ENCODE results near the gene CLEC18B.
"Not testable (repeated sequence)": the region's sequence is repeated elsewhere in the genome, so short reads cannot be mapped to it uniquely, and the experiment has no call there.

CLEC18B gene

GRCh38 chr16:74420612-74421481 is at the start of gene CLEC18B:
Gene CLEC18B, minus strand, starts transcription at chr16:74421478. Its CDS starts 208 bp downstream, at chr16:74421270.
- not testable (repeated sequence) for H3K27me3 Mint-ChIP-seq; H3K4me3 Mint-ChIP-seq; ATAC-seq (ENCODE audit: low read depth); H3K9me3 Mint-ChIP-seq; H3K4me1 Mint-ChIP-seq; H3K36me3 Mint-ChIP-seq; DNase-seq (ENCODE audit: low spot score in 2 of 2); H3K27ac Mint-ChIP-seq

DNA sequence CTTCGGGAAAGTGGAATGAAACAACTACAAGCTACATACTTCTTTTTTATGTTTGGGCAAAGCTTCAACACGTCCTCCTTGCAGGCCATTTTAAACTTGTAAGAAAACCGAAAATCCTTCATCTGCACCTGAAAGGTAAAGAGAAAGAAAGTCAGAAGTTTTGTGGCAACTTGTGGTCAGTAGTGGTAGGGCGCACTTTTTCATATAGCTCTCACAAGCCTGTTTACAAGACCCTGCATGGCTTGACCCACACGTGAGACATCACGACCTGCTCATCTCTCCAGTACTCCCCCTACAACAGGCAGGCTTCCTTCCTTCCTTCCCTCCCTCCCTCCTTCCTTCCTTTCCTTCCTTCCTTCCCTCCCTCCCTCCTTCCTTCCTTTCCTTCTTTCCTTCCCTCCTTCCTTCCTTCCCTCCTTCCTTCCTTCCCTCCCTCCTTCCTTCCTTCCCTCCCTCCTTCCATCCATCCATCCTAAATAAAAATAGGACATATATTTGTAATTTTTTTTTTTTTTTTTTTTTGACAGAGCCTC is 48.7 kb upstream of the CLEC18B start:
- H3K4me1 Mint-ChIP-seq, result peaks cover 7% of the 10 kb centered on the region
- no peak overlapping the region for H3K27ac Mint-ChIP-seq
- no peak overlapping the region for H3K4me3 Mint-ChIP-seq
- no peaks in the 10 kb centered on the region for H3K27me3 Mint-ChIP-seq
- no peaks in the 10 kb centered on the region for H3K9me3 Mint-ChIP-seq
- H3K36me3 Mint-ChIP-seq, result peaks cover 46% of the 10 kb centered on the region
- DNase-seq (ENCODE audit: low spot score in 2 of 2) (no peak), ATAC-seq (ENCODE audit: low read depth) (no peak)

- H3K27ac Mint-ChIP-seq, result no peak overlapping the region
- DNase-seq (ENCODE audit: low spot score in 2 of 2) (no peak), ATAC-seq (ENCODE audit: low read depth) (no peak)
- no peaks in the 10 kb centered on the region for H3K9me3 Mint-ChIP-seq
- peaks cover 41% of the 10 kb centered on the region for H3K36me3 Mint-ChIP-seq
- H3K4me3 Mint-ChIP-seq, result no peak overlapping the region
- H3K4me1 Mint-ChIP-seq, result peaks cover 12% of the 10 kb centered on the region
- H3K27me3 Mint-ChIP-seq, result no peaks in the 10 kb centered on the region
Observed at GRCh38 chr16:74468807-74469525, 47.7 kb upstream of the CLEC18B start.

DNA sequence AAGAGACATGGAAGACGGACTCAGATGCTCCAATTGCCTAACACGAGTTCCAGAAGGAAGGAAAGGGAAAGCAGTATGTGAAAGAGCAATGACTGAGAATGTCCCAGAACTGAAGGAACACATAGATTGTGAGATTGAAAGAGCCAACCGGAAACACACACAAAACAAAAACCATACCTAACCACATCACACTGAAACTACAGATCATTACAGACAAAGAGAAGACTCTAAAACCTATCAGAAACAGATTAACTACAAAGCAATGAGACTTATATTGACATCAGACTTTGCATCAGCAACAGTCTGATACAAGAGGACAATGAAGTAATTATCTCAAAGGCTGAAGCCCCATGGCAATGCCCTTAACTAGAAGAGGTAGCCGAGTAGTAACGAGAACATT is 45.6 kb upstream of the CLEC18B start:
- H3K27me3 Mint-ChIP-seq, result no peaks in the 10 kb centered on the region
- H3K9me3 Mint-ChIP-seq, result no peaks in the 10 kb centered on the region
- peaks cover 37% of the 10 kb centered on the region for H3K36me3 Mint-ChIP-seq
- H3K4me1 Mint-ChIP-seq, result peaks cover 14% of the 10 kb centered on the region
- DNase-seq (ENCODE audit: low spot score in 2 of 2), result no peak
- ATAC-seq (ENCODE audit: low read depth), result no peak
- peak overlapping the region; percentile 14 for H3K27ac Mint-ChIP-seq
- no peak overlapping the region for H3K4me3 Mint-ChIP-seq

- H3K4me3 Mint-ChIP-seq, result no peak overlapping the region
- H3K27ac Mint-ChIP-seq, result peak overlapping the region; percentile 14
- no peaks in the 10 kb centered on the region for H3K9me3 Mint-ChIP-seq
- ATAC-seq (ENCODE audit: low read depth), result no peak
- no peak for DNase-seq (ENCODE audit: low spot score in 2 of 2)
- peaks cover 36% of the 10 kb centered on the region for H3K36me3 Mint-ChIP-seq
- peaks cover 14% of the 10 kb centered on the region for H3K4me1 Mint-ChIP-seq
- no peaks in the 10 kb centered on the region for H3K27me3 Mint-ChIP-seq
Observed at GRCh38 chr16:74465851-74466685, 44.8 kb upstream of the CLEC18B start.

DNA sequence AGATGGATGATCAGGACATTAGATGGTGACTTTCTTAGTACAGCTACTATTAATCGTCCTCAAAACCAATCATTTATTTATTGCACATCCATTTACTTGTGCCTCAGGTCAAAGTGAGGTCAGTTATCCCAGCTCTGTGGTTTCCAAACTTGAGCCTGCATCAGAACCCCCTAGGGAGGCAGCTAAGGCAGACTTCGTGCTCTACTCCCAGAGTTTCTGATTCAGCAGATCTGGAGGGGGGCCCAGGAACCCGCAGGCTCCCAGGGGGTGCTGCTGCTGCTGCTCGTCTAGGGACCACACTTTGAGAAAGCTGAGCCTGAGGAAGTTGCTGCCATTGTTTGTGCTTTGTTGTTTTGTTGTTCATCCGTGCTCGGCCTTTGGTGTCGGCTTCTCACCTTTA is 44.0 kb upstream of the CLEC18B start:
- DNase-seq (ENCODE audit: low spot score in 2 of 2) (no peak), ATAC-seq (ENCODE audit: low read depth) (no peak)
- H3K27me3 Mint-ChIP-seq, result no peaks in the 10 kb centered on the region
- peaks cover 40% of the 10 kb centered on the region for H3K36me3 Mint-ChIP-seq
- H3K9me3 Mint-ChIP-seq, result no peaks in the 10 kb centered on the region
- peak overlapping the region; percentile 5 for H3K27ac Mint-ChIP-seq
- H3K4me1 Mint-ChIP-seq, result peaks cover 14% of the 10 kb centered on the region
- H3K4me3 Mint-ChIP-seq, result no peak overlapping the region

DNA sequence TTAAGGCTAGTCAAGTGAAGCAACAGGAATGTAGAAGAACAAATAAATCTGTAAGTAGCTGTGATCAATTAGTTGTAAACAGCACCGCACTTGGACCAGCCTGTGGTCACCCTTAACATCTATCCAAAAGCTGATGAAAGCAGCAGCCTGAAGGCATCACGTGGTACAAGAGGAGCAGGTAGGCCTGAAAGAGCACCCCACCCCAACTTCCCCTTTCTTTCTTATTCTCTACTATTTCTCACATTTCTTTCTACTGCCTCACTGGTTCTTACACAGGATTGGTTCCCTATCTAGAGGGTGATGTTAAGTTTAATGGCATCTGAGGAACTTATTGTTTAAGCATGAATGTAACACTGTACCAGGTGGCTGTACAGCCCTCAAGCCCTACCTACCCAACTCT is 42.6 kb upstream of the CLEC18B start:
- H3K27me3 Mint-ChIP-seq, result no peaks in the 10 kb centered on the region
- ATAC-seq (ENCODE audit: low read depth) (peak; percentile 99), DNase-seq (ENCODE audit: low spot score in 2 of 2) (peak; percentile 13 to 48)
- no peak overlapping the region for H3K4me3 Mint-ChIP-seq
- peaks cover 36% of the 10 kb centered on the region for H3K36me3 Mint-ChIP-seq
- no peaks in the 10 kb centered on the region for H3K9me3 Mint-ChIP-seq
- H3K27ac Mint-ChIP-seq, result peak overlapping the region; percentile 45
- H3K4me1 Mint-ChIP-seq, result peaks cover 14% of the 10 kb centered on the region

GRCh38 chr16:74462361-74462760 is 41.1 kb upstream of the CLEC18B start:
- peaks cover 14% of the 10 kb centered on the region for H3K4me1 Mint-ChIP-seq
- no peak for DNase-seq (ENCODE audit: low spot score in 2 of 2)
- H3K27me3 Mint-ChIP-seq, result no peaks in the 10 kb centered on the region
- H3K9me3 Mint-ChIP-seq, result no peaks in the 10 kb centered on the region
- H3K4me3 Mint-ChIP-seq, result no peak overlapping the region
- peaks cover 43% of the 10 kb centered on the region for H3K36me3 Mint-ChIP-seq
- no peak for ATAC-seq (ENCODE audit: low read depth)
- no peak overlapping the region for H3K27ac Mint-ChIP-seq

DNA sequence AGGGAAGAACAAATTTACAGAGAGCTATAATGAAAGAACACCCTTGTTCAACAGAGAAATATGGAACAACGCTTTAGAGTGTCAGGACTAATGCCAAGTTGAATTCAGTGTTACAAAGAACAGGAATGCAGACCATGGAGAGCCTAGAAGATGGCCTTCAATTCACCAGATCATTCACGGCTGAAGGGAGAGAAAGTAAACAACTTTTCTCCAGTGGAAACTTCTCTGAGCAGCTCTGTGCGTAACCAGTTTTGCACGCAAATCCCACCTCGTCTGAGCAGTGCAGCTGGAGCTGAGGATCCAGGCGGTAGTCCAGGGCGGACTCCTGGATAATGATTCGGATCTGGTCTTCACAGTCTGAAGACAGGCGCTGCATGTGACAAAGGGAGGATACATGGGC is 40.5 kb upstream of the CLEC18B start:
- Mint-ChIP-seq H3K4me1 (peaks cover 10% of the 10 kb centered on the region), H3K9me3 (no peaks in the 10 kb centered on the region), H3K36me3 (peaks cover 40% of the 10 kb centered on the region), H3K27me3 (no peaks in the 10 kb centered on the region), H3K27ac (no peak overlapping the region), H3K4me3 (no peak overlapping the region)
- ATAC-seq (ENCODE audit: low read depth) (no peak), DNase-seq (ENCODE audit: low spot score in 2 of 2) (no peak)

- H3K36me3 Mint-ChIP-seq, result peaks cover 39% of the 10 kb centered on the region
Observed at GRCh38 chr16:74460542-74460941, 39.3 kb upstream of the CLEC18B start.

GRCh38 chr16:74456290-74456625 is 35.0 kb upstream of the CLEC18B start:
- Mint-ChIP-seq H3K27ac (no peak overlapping the region), H3K27me3 (no peaks in the 10 kb centered on the region), H3K4me3 (no peak overlapping the region), H3K4me1 (peaks cover 16% of the 10 kb centered on the region), H3K36me3 (peaks cover 43% of the 10 kb centered on the region), H3K9me3 (no peaks in the 10 kb centered on the region)
- DNase-seq (ENCODE audit: low spot score in 2 of 2) (no peak), ATAC-seq (ENCODE audit: low read depth) (no peak)

More at GRCh38 chr16:74460542-74460941, 39.3 kb upstream of the CLEC18B start:
- Mint-ChIP-seq H3K4me3 (no peak overlapping the region), H3K4me1 (peaks cover 7% of the 10 kb centered on the region), H3K27me3 (no peaks in the 10 kb centered on the region), H3K9me3 (no peaks in the 10 kb centered on the region), H3K27ac (no peak overlapping the region)
- ATAC-seq (ENCODE audit: low read depth), result no peak
- no peak for DNase-seq (ENCODE audit: low spot score in 2 of 2)

DNA sequence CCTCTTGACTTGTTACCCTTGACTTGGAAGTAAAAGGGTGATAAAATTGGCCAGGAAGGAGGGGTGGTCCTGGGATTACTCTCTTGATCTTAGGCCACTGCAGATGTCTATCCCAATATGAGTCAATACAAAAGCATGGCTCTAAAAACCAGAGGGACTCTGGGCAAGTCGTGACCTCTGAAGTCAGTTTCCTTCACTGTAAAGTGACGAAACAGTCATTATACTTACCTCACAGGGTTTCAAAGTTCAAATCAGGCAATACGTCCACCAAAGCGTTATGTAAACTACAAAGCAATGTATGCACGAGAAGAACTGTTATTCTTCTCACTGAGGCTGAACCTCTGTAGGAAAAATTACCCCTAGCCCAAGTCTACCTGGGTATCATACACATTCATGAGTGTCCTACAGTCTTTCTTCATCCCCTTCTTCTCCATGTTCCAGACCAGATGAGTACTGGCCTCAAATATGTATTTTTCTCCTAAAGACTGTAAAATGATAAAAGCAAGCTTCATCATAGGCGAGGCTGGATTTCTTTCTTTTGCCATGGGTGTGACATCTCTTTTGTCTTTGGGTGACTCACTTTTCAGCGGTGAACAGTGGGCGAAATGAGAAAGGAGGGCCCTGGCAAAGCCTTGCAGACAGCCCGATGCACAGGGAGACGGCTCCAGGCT is 34.5 kb upstream of the CLEC18B start:
- Mint-ChIP-seq H3K4me3 (no peak overlapping the region), H3K36me3 (peaks cover 43% of the 10 kb centered on the region)

GRCh38 chr16:74455213-74455612 is 33.9 kb upstream of the CLEC18B start:
- Mint-ChIP-seq H3K4me3 (no peak overlapping the region), H3K9me3 (no peaks in the 10 kb centered on the region), H3K36me3 (peaks cover 39% of the 10 kb centered on the region), H3K27ac (no peak overlapping the region), H3K27me3 (no peaks in the 10 kb centered on the region), H3K4me1 (peaks cover 16% of the 10 kb centered on the region)
- DNase-seq (ENCODE audit: low spot score in 2 of 2) (no peak), ATAC-seq (ENCODE audit: low read depth) (no peak)

More for the DNA sequence above, 34.5 kb upstream of the CLEC18B start:
- no peak overlapping the region for H3K27ac Mint-ChIP-seq
- no peaks in the 10 kb centered on the region for H3K9me3 Mint-ChIP-seq
- ATAC-seq (ENCODE audit: low read depth), result no peak
- peaks cover 16% of the 10 kb centered on the region for H3K4me1 Mint-ChIP-seq
- no peaks in the 10 kb centered on the region for H3K27me3 Mint-ChIP-seq
- DNase-seq (ENCODE audit: low spot score in 2 of 2), result no peak
